Lower leg skin (tissue), 3 donors: ENCODE results near the gene CLCA2.

ENCODE experiments used
- CTCF ChIP-seq, 3 donors: fragments of 450-650 bp; IDR thresholded peaks; one replicate each; pipeline ENCODE4 v1.5.1; 2016; ENCODE audit warnings: antibody characterized with exemption in 3 of 3, mild to moderate bottlenecking in 3 of 3, moderate library complexity in 2 of 3
- POLR2A ChIP-seq, 2 donors: fragments of 450-650 bp; IDR thresholded peaks; one replicate each; pipeline ENCODE4 v1.6.1; 2016 to 2017; ENCODE audit warnings: antibody characterized with exemption in 2 of 2, mild to moderate bottlenecking in 1 of 2, moderate library complexity in 1 of 2

- TF ChIP-seq CTCF (IDR thresholded peaks at IDR 0.05) (no peak), POLR2A (IDR thresholded peaks at IDR 0.05) (no peak)
Observed at GRCh38 chr1:86468501-86468977, 44.6 kb downstream of the CLCA2 start, which contains the start of gene CLCA1.
